Endodermal cell (in vitro differentiated cells): Measurements from ENCODE around the gene GPR65. TPM values are rescaled to one million over a fixed set of nuclear protein-coding genes. Genes with fewer than 3 reads are reported as not detected.

Experiments
- DNase-seq: peaks from one replicate; pipeline ENCODE4 v3.0.0-alpha.2; 2017
- H3K27ac ChIP-seq: 2 replicates; pipeline ENCODE4 v1.5.1; 2013; ENCODE audit warnings: mild to moderate bottlenecking, low read depth, low read length, moderate library complexity
- H3K27me3 ChIP-seq: 2 replicates; pipeline ENCODE4 v1.6.1; 2013; ENCODE audit warnings: mild to moderate bottlenecking, low read length, moderate library complexity; ENCODE audit not compliant: insufficient read depth, control insufficient read depth, poor library complexity, severe bottlenecking
- H3K36me3 ChIP-seq: 2 replicates; pipeline ENCODE4 v1.7.0; 2013; ENCODE audit warnings: mild to moderate bottlenecking, low read length, moderate library complexity; ENCODE audit not compliant: control insufficient read depth, insufficient read depth
- H3K4me1 ChIP-seq: one replicate; pipeline ENCODE4 v1.7.0; 2013; ENCODE audit warnings: low read length; ENCODE audit not compliant: control insufficient read depth, insufficient read depth
- H3K4me3 ChIP-seq: 2 replicates; pipeline ENCODE4 v1.5.1; 2013; ENCODE audit warnings: mild to moderate bottlenecking, low read length, moderate library complexity
- H3K9ac ChIP-seq: 2 replicates; pipeline ENCODE4 v1.6.1; 2013; ENCODE audit warnings: mild to moderate bottlenecking, low read length, moderate library complexity; ENCODE audit not compliant: poor library complexity, severe bottlenecking; ENCODE audit errors: extremely low read depth
- H3K9me3 ChIP-seq: 2 replicates; pipeline ENCODE4 v1.6.1; 2013; ENCODE audit warnings: mild to moderate bottlenecking, low read length, moderate library complexity; ENCODE audit not compliant: control insufficient read depth
- H3K27ac Mint-ChIP-seq: 2 replicates; pipeline ENCODE4 v1.8.0; 2020; ENCODE audit warnings: mixed read lengths
- H3K27me3 Mint-ChIP-seq: 2 replicates; pipeline ENCODE4 v1.8.0; 2021; ENCODE audit warnings: mild to moderate bottlenecking, mixed read lengths; ENCODE audit not compliant: insufficient read depth
- H3K36me3 Mint-ChIP-seq: 2 replicates; pipeline ENCODE4 v1.8.0; 2020; ENCODE audit warnings: low read depth, mixed read lengths
- H3K4me1 Mint-ChIP-seq: 2 replicates; pipeline ENCODE4 v1.8.0; 2020; ENCODE audit warnings: mixed read lengths
- H3K4me3 Mint-ChIP-seq: 2 replicates; pipeline ENCODE4 v1.8.0; 2020; ENCODE audit warnings: mild to moderate bottlenecking, moderate library complexity, mixed read lengths
- H3K9me3 Mint-ChIP-seq: 2 replicates; pipeline ENCODE4 v1.8.0; 2020; ENCODE audit warnings: mild to moderate bottlenecking, mixed read lengths
- WGBS, 2 experiments: methylation state at CpG; one replicate each; pipeline versions ENCODE4 v1.1.5 to v1.1.7; 2013; ENCODE audit warnings: missing lambda C conversion rate in 2 of 2, mixed read lengths in 1 of 2; ENCODE audit not compliant: insufficient coverage in 1 of 2, insufficient read length in 1 of 2; 5-methylcytosine and 5-hydroxymethylcytosine counted together
- total RNA-seq, 2 donors: library from RNA; stranded (reverse); fragmentation: NEBNext Ultra II Directional in 1 of 2; extraction: Animal tissue kit (Norgen Biotek cat#: 25700) in 1 of 2; gene quantifications; 2 replicates in 1 of 2; 3 replicates in 1 of 2; pipeline ENCODE4 v1.2.1, GENCODE V29; 2021
- TF ChIP-seq, protein P1 (sequence below): fragments of 200-600 bp; sonication (generic); conservative IDR thresholded peaks from 2 replicates; pipeline ENCODE4 v1.5.0; 2021; ENCODE audit warnings: antibody characterized with exemption, mild to moderate bottlenecking

GPR65 gene
- total RNA-seq, 2 donors from 2014 or later, result not detected

DNA sequence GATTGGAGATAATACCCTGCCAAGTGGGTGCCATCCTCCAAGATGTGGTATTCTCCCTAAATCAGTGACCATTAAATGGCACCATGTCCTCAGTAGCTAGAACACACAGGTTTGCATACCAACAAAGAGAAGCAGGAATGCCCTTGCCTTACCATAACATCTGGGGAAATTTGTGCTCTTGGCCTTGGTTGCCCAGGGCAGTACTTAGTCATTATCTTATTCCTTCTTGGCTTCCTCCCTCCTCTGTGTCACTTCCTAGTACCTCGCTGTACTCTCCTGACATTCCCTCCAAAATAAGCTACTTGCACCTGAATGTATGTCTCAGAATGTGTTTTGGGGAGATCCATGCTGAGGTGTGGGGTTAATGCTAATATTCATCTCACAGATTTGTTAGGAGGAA is 43.4 kb downstream of the GPR65 start:
- Histone ChIP-seq H3K27ac (no peak overlapping the region), H3K27me3 (no peaks in the 10 kb centered on the region), H3K36me3 (no peaks in the 10 kb centered on the region), H3K4me1 (no peaks in the 10 kb centered on the region), H3K4me3 (no peak overlapping the region), H3K9ac (no peak overlapping the region), H3K9me3 (peaks cover 10% of the 10 kb centered on the region)
- H3K36me3 Mint-ChIP-seq, result peaks cover 7% of the 10 kb centered on the region
- H3K4me1 Mint-ChIP-seq, result peaks cover 4% of the 10 kb centered on the region
- peaks cover 1% of the 10 kb centered on the region for H3K27me3 Mint-ChIP-seq
- no peak for DNase-seq
- H3K9me3 Mint-ChIP-seq, result peaks cover 12% of the 10 kb centered on the region
- WGBS, 2 experiments, result 100% methylated on average over 1 of the region's 1 CpG; no CpG with 5 or more reads in 1 of the 2 experiments
- H3K4me3 Mint-ChIP-seq, result no peak overlapping the region
- H3K27ac Mint-ChIP-seq, result no peak overlapping the region
- TF ChIP-seq, protein P1, sequence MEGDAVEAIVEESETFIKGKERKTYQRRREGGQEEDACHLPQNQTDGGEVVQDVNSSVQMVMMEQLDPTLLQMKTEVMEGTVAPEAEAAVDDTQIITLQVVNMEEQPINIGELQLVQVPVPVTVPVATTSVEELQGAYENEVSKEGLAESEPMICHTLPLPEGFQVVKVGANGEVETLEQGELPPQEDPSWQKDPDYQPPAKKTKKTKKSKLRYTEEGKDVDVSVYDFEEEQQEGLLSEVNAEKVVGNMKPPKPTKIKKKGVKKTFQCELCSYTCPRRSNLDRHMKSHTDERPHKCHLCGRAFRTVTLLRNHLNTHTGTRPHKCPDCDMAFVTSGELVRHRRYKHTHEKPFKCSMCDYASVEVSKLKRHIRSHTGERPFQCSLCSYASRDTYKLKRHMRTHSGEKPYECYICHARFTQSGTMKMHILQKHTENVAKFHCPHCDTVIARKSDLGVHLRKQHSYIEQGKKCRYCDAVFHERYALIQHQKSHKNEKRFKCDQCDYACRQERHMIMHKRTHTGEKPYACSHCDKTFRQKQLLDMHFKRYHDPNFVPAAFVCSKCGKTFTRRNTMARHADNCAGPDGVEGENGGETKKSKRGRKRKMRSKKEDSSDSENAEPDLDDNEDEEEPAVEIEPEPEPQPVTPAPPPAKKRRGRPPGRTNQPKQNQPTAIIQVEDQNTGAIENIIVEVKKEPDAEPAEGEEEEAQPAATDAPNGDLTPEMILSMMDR, result no peak

DNA sequence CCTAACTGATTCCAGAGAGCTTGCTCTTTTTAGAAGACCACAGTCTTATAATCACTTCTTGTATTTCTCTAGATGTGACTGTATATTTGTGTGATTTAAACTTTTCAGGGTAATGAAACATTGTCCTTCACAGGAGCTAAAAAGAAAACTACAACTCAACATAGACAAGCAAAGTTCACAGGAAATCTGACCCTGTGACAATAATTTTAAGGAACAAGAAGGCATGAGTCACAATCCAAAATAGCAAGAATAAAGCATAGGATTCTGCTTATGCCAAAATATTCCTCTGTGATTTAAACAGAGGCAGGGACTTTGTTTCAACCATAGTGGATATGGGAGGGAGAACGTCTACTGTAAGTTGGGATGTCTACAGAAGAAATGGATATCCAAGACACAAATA is 44.3 kb downstream of the GPR65 start:
- no CpG with 5 or more reads among the region's 1 CpG for WGBS, 2 experiments
- peaks cover 22% of the 10 kb centered on the region for H3K9me3 Mint-ChIP-seq
- H3K27ac Mint-ChIP-seq, result no peak overlapping the region
- no peaks in the 10 kb centered on the region for H3K4me1 ChIP-seq
- no peaks in the 10 kb centered on the region for H3K27me3 ChIP-seq
- H3K36me3 ChIP-seq, result no peaks in the 10 kb centered on the region
- no peak overlapping the region for H3K4me3 Mint-ChIP-seq
- DNase-seq, result no peak
- H3K9me3 ChIP-seq, result peaks cover 17% of the 10 kb centered on the region
- no peak overlapping the region for H3K27ac ChIP-seq
- TF ChIP-seq, protein P1, result no peak
- H3K4me3 ChIP-seq, result no peak overlapping the region
- no peak overlapping the region for H3K9ac ChIP-seq
- peaks cover 4% of the 10 kb centered on the region for H3K4me1 Mint-ChIP-seq
- H3K36me3 Mint-ChIP-seq, result peaks cover 10% of the 10 kb centered on the region
- peaks cover 1% of the 10 kb centered on the region for H3K27me3 Mint-ChIP-seq

GRCh38 chr14:88049936-88050335 is 45.0 kb downstream of the GPR65 start:
- Histone ChIP-seq H3K4me3 (no peak overlapping the region), H3K27me3 (no peaks in the 10 kb centered on the region), H3K27ac (no peak overlapping the region), H3K4me1 (no peaks in the 10 kb centered on the region), H3K9me3 (peaks cover 17% of the 10 kb centered on the region), H3K9ac (no peak overlapping the region), H3K36me3 (no peaks in the 10 kb centered on the region)
- TF ChIP-seq, protein P1, result no peak
- Mint-ChIP-seq H3K27ac (no peak overlapping the region), H3K36me3 (peaks cover 10% of the 10 kb centered on the region), H3K27me3 (peaks cover 1% of the 10 kb centered on the region), H3K4me1 (peaks cover 9% of the 10 kb centered on the region), H3K9me3 (peaks cover 22% of the 10 kb centered on the region), H3K4me3 (no peak overlapping the region)
- no peak for DNase-seq
- WGBS, 2 experiments, result 89% methylated on average over 2 of the region's 2 CpGs; no CpG with 5 or more reads in 1 of the 2 experiments
